HG03280 (cell line): Measurements from ENCODE around the gene AUTS2.
A peak's percentile ranks its signal among the peaks of the same experiment; 100 is the strongest.

Source experiments
- ATAC-seq: cut with Tn5 transposase; IDR thresholded peaks from one replicate; pipeline ENCODE4 v1.9.1; 2021; ENCODE audit warnings: mild to moderate bottlenecking, moderate library complexity; ENCODE audit not compliant: unreplicated experiment

AUTS2 gene

GRCh38 chr7:70317356-70317755, 719.1 kb downstream of the AUTS2 start:
- no peak for ATAC-seq

GRCh38 chr7:70318511-70318910, 720.2 kb downstream of the AUTS2 start:
- no peak for ATAC-seq

- ATAC-seq, result no peak
Measured at GRCh38 chr7:70319057-70319456, 720.8 kb downstream of the AUTS2 start.

GRCh38 chr7:70321016-70321590, 722.8 kb downstream of the AUTS2 start:
- no peak for ATAC-seq

- ATAC-seq, result no peak
Measured at GRCh38 chr7:70322856-70323255, 724.6 kb downstream of the AUTS2 start.

GRCh38 chr7:70325509-70326101, 727.3 kb downstream of the AUTS2 start:
- no peak for ATAC-seq

- no peak for ATAC-seq
Measured at GRCh38 chr7:70334295-70334694, 736.0 kb downstream of the AUTS2 start.

GRCh38 chr7:70334871-70335270, 736.6 kb downstream of the AUTS2 start:
- no peak for ATAC-seq

GRCh38 chr7:70336536-70336935, 738.3 kb downstream of the AUTS2 start:
- no peak for ATAC-seq

GRCh38 chr7:70338015-70338414, 739.7 kb downstream of the AUTS2 start:
- ATAC-seq, result no peak

GRCh38 chr7:70340236-70340635, 742.0 kb downstream of the AUTS2 start:
- ATAC-seq, result no peak

- no peak for ATAC-seq
Measured at GRCh38 chr7:70341446-70341845, 743.2 kb downstream of the AUTS2 start.

- ATAC-seq, result no peak
Measured at GRCh38 chr7:70343519-70343918, 745.2 kb downstream of the AUTS2 start.

GRCh38 chr7:70344726-70345125, 746.5 kb downstream of the AUTS2 start:
- no peak for ATAC-seq

GRCh38 chr7:70346844-70347462, 748.7 kb downstream of the AUTS2 start:
- no peak for ATAC-seq

- peak; percentile 82 for ATAC-seq
Measured at GRCh38 chr7:70347463-70348254, 749.4 kb downstream of the AUTS2 start.

- no peak for ATAC-seq
Measured at GRCh38 chr7:70349031-70349430, 750.8 kb downstream of the AUTS2 start.

- ATAC-seq, result no peak
Measured at GRCh38 chr7:70349819-70350218, 751.5 kb downstream of the AUTS2 start.

GRCh38 chr7:70352088-70352487, 753.8 kb downstream of the AUTS2 start:
- no peak for ATAC-seq

- ATAC-seq, result no peak
Measured at GRCh38 chr7:70352906-70353305, 754.6 kb downstream of the AUTS2 start.

GRCh38 chr7:70353330-70353945, 755.2 kb downstream of the AUTS2 start:
- ATAC-seq, result no peak
